DOHH2 (cell line): Measurements from ENCODE around the gene KIF24.

Source experiments
- EZH2phosphoT487 ChIP-seq: fragments of 200-600 bp; sonication (generic); IDR thresholded peaks from 2 replicates; pipeline ENCODE4 v1.6.1; 2017; ENCODE audit warnings: borderline replicate concordance, mild to moderate bottlenecking, antibody characterized with exemption, low read length, moderate library complexity, mixed read lengths
- TF ChIP-seq, protein P1 (sequence below): fragments of 200-600 bp; sonication (generic); IDR thresholded peaks from one replicate; pipeline ENCODE4 v1.5.1; 2014; ENCODE audit warnings: antibody characterized with exemption, mild to moderate bottlenecking, low read depth, low read length; ENCODE audit not compliant: poor library complexity, severe bottlenecking

DNA sequence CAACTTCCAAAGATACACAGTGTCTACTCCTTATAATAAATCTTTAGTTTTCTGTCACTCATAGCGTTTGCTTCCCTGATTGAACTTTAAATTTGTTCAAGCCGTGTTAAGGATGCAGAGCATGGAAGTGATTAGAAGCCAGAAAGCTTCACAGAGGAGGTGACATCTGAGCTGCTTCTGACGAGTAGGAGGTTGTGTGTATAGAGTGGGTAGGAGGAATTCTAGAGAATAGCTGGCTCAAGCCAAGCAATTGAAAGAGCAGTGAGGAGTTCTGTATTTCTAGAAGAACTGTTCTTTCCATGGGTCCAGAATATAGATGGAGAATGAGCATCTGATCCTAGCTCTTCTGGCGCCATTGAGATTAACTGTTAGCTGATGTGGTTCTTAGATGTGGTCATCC, 6.3 kb upstream of the KIF24 start:
- TF ChIP-seq, protein P1, sequence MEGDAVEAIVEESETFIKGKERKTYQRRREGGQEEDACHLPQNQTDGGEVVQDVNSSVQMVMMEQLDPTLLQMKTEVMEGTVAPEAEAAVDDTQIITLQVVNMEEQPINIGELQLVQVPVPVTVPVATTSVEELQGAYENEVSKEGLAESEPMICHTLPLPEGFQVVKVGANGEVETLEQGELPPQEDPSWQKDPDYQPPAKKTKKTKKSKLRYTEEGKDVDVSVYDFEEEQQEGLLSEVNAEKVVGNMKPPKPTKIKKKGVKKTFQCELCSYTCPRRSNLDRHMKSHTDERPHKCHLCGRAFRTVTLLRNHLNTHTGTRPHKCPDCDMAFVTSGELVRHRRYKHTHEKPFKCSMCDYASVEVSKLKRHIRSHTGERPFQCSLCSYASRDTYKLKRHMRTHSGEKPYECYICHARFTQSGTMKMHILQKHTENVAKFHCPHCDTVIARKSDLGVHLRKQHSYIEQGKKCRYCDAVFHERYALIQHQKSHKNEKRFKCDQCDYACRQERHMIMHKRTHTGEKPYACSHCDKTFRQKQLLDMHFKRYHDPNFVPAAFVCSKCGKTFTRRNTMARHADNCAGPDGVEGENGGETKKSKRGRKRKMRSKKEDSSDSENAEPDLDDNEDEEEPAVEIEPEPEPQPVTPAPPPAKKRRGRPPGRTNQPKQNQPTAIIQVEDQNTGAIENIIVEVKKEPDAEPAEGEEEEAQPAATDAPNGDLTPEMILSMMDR: no peak
- TF ChIP-seq EZH2phosphoT487: no peak
